Activated effector memory CD4-positive, alpha-beta T cell treated with anti-CD3 and anti-CD28 coated beads, Interleukin-2, amount 50 U/mL, for 16 hours (primary cell): ENCODE measurements around the gene JAKMIP3.

ENCODE experiments used
- DNase-seq: peaks from one replicate; pipeline ENCODE4 v3.0.0-alpha.2; 2020

Gene JAKMIP3

DNA sequence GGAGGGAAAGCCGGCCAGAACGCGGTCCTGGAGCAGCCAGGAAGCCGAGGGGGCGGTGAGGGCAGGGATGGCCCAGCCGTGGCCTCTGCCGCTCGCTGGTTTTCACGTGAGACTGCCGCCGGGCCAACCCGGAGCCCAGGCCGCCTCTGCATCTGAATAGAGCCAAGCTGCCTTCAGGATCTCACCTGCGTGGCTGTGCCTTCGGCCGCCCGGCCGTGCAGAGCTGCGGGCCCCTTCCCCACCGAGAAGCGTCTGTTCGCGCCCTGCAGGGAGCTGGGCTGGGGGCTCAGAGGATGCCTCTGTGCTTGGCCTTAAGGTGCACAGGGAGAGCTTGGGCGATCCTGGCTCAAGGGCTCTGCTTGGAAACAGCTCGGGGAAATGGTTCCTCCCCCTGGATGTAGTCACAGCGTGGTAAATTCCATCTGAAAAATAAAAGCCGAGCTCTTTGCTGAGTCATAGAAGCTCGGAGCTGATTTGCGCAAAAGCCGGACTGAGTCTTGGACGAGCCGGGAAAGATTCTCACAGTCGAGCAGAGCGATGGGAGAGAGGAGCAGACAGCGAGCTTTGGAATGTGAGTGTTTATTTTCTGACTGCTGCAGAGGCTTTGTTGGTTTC lies at the start of gene JAKMIP3:
TSS of gene JAKMIP3 (plus strand) at position 456 of the 615 bp plus-strand sequence. CDS start 38,863 bp downstream, outside the sequence.
- no peak for DNase-seq

- no peak for DNase-seq
Observed at GRCh38 chr10:132016514-132016913, 49.2 kb upstream of the JAKMIP3 start.

DNA sequence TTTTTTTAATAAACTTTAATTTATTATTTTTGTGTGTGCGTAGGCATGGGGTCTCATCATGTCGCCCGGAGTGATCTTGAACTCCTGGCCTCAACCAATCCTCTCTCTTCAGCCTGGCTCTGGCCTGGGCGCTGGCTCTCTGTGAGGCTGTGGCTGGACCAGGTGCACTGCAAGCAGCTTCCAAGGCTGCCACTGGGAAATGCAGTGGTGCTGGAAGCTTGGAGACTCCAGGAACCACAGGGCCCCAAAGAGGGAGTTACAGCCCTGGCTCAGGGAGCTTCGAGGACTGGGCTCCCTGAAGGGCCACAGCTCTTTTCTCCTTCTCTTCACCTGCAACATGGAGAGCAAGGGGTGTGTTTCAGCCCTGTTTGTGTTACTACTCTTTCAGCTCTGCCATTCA lies 47.3 kb upstream of the JAKMIP3 start:
- DNase-seq: no peak

DNA sequence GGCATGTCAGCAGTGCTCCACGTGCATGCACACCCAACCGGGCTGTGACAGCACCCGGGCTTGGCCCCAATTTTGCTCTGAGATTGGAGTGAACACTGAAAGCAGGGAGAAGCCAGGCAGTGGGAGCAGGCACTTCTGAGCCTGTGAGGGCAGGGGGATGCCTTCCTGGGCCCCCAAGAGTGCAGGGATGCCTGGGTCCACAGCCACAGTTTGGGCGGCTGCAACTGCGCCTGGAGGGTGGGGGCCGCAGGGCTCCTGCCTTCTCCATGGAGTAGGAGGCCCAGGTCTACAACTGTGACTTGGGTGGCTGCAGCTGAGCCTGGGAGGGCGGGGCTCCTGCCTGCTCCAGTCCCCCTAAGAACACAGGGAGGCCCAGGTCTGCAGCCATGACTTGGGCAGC lies 46.4 kb upstream of the JAKMIP3 start:
- no peak for DNase-seq

DNA sequence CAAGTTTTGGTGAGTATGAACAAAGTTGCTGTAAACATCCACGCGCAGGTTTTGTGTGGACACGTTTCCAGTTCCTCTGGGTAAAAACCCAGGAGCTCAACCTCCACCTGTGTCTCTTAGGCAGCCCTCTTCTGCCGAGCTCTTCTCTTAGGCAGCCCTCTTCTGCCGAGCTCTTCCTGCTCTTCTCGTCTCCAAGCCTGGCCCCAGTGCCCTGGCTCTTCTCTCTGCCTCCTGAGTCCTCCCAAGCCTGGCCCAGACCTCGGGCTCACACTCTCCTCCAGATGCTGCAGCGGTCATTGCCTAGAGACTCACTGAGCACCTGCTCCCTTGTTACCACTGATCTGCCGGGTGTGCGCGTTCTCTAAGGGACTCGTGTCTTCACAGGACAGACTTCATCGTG lies 45.3 kb upstream of the JAKMIP3 start:
- DNase-seq: no peak

GRCh38 chr10:132021046-132021445 lies 44.7 kb upstream of the JAKMIP3 start:
- DNase-seq: no peak

DNA sequence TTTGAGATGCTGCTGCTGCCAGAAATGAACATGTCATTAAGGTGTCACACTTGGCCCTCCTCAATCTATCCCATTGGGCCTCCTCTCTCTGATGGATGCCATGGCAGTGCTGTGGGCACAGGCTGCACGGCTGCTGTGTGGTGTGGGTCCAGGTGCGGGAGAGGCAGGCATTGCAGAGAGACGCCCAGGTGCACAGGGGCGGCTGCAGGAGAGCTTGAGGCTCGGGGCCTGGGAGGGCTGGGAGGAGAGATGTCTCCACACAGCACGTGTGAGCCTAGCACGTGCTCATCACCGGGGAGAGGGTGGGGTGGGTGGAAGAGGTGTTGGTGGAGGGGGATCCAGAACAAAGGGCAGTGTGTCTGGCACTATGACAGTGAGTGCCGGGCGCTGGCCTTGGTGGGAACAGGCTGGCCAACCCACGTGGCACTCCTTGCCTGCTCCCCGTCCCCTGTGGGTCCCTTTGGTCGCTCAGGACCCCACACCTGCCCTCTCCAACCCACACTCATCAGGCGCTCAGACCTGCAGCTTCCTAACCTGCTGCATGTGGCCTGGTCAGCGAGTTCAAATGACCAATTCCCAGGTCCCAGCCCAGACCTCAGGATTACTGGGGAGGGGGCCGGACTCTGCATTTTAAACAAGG lies 44.1 kb upstream of the JAKMIP3 start:
- no peak for DNase-seq

GRCh38 chr10:132022241-132022640 lies 43.5 kb upstream of the JAKMIP3 start:
- DNase-seq: no peak

DNA sequence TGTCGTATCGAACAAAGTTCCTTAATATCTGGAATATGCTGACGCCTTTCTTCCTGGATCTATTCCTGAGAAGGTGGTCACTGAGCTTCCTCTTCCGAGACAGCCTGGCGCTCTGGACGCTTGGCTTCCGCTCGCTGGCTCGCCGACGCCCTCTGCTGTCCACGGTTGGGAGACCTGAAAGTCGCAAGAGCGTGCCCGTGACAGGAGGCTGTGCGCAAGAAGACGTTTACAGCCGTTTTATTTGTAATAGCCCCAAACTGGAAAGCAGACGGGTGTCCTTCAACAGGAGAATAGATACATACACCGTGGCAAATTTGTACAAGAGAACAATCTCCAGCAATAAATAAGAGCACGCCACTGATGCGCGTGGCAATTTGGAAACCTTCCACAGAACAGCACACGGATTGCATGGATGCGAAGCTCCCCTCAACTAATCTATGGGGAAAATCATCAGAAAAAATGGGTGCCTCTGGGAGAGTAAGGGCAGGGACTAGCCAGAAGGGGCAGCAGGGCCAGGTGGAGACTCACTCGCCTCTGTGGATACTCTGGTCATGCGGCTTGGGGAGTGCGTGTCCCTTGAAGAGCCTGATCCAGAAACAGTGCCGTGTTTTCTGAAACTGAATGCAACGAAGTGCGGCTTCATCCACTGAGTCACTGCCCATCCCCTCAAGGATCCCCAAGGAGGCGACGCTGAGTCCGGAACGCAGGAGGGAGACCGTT lies 42.5 kb upstream of the JAKMIP3 start:
- DNase-seq: peak; percentile 89

DNA sequence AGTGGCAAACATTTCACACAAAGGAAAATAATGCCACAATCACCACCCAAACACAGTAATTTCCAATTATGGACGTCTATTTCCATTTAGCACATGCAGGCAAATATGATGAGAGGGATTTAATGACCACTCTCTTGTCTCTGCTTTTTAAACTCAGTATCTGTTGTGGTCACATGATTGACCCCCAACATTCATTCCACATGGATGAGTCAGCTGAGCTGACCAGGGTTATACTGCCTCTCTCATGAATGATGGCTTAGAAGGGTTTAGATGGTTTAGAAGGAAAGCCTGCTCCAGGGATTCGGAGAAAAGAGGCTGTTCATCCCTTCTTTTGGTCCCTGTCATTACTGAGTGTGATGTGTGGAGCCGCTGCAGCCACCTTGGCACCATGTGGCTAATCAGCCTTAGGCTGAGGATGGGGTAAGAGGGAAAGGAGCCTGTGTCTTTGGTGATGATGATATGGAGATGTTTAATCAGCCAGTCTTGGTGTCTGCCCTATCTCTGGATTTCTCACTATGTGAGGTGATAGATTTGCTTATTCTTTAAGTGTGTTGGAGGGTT lies 38.2 kb upstream of the JAKMIP3 start:
- DNase-seq: no peak

GRCh38 chr10:132028706-132029105 lies 37.0 kb upstream of the JAKMIP3 start:
- DNase-seq: peak; percentile 9

GRCh38 chr10:132030898-132031463 lies 34.8 kb upstream of the JAKMIP3 start:
- no peak for DNase-seq

- no peak for DNase-seq
Observed at GRCh38 chr10:132033632-132034031, 32.1 kb upstream of the JAKMIP3 start.

- no peak for DNase-seq
Observed at GRCh38 chr10:132035476-132035875, 30.3 kb upstream of the JAKMIP3 start.

- no peak for DNase-seq
Observed at GRCh38 chr10:132036153-132036886, 29.4 kb upstream of the JAKMIP3 start.

DNA sequence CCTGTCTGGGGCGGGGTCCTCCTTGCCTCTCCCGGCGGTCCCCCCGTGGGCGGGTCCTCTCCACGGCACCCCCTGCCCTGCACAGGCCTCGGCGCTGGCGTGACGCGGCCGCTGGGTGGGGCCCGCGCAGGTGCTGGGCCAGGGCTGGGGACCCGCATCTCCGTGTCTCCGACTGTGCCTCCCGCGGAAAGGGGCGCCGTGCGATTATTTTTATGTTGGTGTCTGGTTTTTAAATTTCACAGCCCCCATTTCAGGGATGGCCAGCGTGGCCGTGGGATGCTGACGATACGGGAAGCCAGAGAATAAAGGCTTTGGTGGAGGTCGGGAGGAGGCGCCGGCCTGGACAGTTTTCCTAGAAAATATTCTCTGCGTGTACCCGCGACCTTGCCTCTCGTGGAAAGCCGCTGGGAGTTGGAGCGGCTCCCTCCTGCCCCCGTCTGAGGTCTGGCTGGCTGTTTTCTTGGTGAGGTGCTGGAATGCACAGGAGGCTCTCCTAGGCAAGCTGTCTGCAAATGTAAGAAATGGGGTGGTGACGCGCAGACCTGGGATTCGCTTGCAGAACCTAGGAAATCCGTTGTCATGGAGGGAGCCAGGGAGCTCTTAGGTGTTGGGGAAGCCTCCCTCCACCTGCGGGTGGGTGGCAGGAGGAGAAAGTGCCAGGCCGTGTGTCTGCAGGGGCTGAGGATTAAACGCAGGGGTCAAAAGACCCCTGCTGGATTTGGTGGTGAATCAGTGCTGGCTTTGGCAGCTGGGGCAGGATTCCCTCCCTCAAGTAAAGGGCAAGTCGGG lies 28.7 kb upstream of the JAKMIP3 start:
- DNase-seq: no peak

GRCh38 chr10:132037676-132037975 lies 28.1 kb upstream of the JAKMIP3 start:
- DNase-seq: no peak

DNA sequence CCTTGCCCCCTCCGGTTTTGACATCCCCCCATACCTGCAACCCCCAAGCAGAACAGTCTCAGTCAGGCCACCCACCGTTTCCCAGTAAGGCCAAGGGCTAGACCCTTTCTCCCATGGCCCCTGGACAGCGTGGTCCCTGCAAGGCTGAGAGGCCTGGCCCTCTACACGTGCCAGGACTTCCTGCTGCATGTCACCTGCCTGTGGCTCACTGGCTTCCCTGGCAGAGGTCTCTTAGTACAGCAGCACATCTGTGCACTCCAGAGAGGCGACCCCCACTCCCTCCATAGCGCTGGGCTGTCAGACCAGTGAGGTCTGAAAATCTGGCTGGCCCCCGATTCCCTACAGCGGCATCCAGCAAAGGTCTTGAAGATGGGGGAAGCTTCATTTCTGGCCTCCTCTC lies 26.4 kb upstream of the JAKMIP3 start:
- DNase-seq: no peak

GRCh38 chr10:132040046-132040445 lies 25.7 kb upstream of the JAKMIP3 start:
- DNase-seq: no peak

DNA sequence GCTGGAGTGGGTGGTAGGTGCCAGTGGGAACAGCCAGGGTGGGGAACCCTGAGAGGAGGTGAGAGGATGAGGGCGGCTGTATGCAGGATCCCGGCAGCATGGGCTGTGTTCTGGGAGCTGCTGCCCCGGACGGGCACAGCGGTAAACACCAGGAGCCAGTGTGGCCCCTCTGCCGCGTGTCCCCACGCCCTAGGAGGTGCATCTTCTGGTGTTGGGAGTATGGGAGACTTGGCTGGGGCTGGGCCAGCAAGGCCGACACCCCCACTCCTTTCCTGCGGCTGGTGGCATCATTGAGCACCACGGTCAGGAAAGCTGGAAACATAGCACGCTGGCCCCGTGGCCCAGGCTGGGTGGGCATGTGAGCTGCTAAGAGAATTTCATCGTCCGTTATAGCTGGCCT lies 24.4 kb upstream of the JAKMIP3 start:
- no peak for DNase-seq

- DNase-seq: no peak
Observed at GRCh38 chr10:132043861-132044695, 21.7 kb upstream of the JAKMIP3 start.
